ENCODE data around the gene GPS2.
A peak's percentile ranks its signal among the peaks of the same experiment; 100 is the strongest.

GPS2 gene

GRCh38 chr17:7315570-7316235 lies 543 bp upstream of the GPS2 start:
- DNase-seq, result no peak

DNA sequence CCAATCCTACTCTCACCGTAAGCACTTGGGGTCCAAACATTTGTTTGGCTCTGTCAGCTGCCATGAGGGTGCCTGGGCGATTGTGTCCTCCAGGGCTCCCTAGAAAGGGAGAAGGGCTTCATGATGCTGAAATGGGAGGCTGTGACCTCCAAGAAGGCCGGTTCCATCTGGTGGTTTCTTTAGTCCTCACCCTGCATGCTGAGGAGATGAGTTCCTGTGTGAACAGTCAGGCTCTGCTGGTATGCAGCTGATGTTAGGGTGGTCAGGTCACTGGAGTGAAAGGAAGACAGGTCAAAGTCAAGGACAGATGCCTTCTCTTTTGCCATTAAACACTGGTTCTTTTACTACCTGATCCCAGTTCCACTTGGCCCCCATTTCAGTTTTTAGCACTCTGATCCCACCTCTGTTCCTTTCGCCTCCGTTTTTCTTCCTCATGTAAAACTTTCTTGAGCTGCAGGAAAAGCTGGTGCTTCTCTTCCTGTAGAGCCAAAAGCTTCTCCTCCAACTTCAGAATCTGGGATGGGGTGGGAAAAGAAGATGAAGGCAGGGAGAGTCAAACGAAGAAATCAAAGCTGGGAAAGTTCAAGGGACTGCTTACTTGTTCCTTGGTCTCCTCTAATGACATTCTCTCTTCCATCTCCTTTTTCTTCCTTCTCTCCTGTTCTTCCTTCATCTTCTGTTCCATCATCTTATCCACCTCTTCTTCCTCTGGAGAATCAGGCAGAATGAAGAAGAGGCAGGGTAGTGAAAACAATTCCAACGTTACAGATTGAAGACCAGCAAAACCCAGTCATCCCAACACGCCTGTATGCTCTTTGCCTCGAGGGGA lies 1.1 kb downstream of the GPS2 start:
- no peak for DNase-seq

GRCh38 chr17:7313088-7313889 lies 1.9 kb downstream of the GPS2 start:
- no peak for DNase-seq

DNA sequence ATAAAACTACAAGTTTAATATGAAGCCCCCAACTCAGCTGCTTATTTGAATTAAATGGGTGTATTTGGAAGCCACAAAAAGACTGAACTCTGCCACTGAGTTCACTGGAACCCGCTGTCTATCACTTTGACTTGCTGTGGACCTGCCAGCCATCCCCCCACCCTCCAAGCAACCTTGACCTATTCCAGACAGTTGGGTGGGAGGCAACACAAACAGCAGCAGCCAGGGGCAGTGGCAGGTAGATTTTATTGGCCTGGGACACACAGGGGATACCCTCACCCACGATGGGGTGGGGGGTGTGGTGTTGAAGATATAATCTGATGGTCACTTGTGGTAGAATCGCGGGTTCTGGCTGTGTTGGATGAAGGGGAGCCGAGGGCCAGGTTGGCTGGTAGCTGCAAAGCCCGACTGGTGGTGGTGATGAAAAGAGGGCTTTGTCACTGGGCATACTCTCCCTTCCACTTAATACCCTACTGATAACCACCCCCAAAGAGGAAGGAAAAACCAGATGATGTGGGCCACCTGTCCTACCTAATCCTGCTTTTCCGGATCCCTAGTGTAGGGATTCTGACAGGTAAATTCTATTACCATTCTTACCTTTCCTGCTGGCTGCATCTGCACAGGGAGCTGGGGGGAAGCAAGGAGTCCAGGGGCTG lies 2.6 kb downstream of the GPS2 start:
- DNase-seq, result no peak

GRCh38 chr17:7311110-7311705 lies 4.0 kb downstream of the GPS2 start:
- DNase-seq, result no peak

DNA sequence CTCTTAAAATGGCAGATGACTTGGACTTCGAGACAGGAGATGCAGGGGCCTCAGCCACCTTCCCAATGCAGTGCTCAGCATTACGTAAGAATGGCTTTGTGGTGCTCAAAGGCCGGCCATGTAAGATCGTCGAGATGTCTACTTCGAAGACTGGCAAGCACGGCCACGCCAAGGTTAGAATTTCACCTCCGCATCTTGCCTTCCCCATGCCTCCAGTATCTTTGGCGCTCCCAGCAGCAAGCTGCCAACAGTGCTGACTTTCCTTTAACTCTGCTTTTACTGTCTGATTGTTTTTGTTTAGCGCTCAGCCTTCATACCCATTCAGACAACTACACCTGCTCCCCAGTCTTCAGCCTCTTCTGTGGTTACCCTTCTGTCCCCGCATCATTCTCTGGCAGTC lies 5.5 kb downstream of the GPS2 start:
- DNase-seq, result no peak

GRCh38 chr17:7308625-7309433 lies 6.3 kb downstream of the GPS2 start:
- DNase-seq, result peak; percentile 68 to 91

DNA sequence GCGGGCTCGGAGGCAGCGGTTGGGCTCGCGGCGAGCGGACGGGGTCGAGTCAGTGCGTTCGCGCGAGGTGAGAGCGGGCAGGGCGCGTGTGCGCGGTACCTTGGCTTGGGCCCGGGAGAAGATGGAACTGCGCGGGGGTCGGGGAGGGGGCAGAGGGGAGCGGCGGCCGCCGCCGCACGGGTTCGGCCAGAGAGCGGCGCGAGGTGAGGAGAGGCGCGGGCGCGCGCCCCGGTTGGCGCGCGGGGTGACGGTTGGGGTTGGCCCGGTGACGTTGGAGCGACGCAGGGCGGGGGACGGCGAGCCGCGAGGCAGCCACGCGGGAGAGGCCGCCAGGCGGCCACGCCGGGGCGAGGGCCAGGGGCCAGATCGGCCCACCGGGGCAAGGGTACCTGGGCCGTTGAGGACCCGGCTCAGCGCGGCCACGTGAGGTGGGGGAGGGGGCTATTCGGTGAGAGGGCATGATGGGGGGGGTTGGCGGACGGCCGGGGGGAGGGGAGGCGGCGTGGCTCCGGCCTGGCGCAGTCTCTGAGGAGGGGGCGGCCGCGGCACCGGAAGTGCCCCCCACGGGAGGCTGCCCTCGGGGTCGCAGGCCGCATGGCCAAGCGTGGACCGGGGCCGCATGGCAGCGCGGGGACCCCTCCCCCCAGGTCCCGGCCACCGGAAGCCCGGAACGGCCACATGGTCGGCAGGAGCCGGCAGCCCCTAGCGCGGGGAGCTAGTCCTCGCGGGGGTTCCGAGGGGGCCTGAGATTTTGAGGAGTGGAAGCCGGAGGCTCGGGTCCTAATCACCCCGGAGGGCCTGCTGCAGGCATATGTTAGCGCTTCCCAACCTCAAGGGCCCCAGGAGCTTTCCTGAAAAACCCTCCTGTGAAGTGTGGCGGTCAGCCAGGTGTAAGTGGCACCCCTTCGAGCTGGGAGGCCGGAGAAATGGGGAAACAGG lies 7.2 kb downstream of the GPS2 start:
- peak; percentile 47 to 50 for DNase-seq

DNA sequence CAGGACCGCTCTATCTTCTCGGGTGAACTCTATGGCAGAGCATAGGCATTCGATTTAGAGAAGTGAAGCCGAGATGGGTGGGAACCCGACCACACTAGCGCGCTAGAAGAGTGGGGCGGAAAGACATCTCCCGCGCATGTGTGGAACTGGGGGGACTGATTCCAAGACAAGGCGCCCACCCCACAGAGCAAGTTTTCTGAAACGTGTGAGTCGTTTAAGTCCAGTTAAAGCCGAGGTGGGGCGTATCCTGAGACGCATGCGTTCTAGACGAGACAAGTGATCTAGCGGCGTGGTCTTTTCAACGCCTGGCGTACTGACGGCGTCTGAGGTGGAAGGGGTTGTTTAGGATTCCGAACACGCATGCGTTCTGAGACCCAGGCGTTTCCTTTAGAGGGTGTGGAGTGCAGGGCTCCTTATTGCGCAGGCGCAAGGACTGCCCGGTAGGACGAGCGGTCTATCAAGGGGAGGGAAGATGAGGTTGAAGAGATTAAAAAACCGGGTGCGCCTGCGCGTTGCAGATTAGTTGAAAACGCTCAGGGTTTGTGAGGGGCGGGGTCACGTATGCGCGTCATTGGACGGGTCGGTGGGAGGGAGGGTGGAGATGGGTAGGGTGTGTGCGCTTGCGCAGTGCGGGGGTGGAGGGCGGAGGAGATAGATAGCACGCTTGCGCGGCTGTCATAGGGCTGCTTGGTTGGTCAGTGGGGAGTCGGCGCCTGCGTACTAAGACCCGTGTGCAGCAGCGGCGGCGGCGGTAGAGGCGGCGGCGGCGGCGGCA lies 8.1 kb downstream of the GPS2 start, which contains the start of gene EIF5A:
Gene EIF5A, plus strand, starts transcription at position 718 of the 775 bp plus-strand sequence. CDS start 2,008 bp downstream, outside the sequence.
- DNase-seq, result peak; percentile 100

DNA sequence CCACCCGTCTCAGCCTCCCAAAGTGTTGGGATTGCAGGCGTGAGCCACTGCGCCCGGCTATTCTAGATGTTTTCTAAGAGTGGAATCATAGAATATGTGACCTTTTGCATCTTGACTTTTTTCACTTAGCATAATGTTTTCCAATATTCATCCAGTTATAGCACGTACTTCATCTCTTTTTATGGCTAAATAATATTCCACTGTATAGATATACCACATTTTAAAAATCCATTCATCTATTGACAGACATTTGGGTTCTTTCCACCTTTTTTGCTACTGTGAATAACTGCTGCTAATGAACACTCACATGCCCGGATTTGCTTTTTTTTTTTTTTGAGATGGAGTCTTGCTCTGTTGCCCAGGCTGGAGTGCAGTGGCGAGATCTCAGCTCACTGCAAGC lies 11.0 kb downstream of the GPS2 start:
- no peak for DNase-seq

DNA sequence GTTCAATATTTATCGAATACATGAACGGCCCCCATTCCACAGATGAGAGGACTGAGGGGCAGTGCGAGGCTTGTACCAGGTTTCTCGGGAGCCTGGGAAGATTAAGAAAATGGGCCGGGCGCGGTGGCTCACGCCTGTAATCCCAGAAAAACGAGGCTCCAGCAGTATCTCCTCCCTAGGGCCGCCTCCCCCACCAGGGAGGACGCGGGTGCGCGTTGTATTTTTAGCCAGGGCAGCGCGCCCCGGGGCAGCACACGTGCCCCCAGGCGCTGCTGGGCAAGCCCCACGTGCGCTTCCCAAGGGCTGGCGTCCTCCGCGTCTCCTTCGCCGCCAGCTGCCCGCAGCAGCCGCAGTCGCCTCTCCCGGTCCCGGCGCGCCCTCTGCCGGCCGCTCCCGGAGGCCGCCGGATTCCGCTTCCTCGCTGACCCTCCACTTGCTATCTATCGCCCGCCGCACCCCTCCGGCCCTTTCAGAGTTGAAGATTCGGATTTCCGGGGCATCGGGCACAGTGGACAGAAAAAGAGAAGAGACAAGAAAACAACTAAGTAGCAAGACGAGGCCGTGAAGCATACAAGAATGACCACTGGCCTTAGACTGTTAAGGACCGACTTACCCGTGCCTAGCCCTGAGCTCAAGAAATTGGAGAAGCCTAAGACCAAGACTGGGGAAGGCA lies 18.8 kb downstream of the GPS2 start:
- peak; percentile 52 to 71 for DNase-seq

- DNase-seq, result no peak
These were observed 19.7 kb downstream of the GPS2 start for GRCh38 chr17:7295230-7296180.

DNA sequence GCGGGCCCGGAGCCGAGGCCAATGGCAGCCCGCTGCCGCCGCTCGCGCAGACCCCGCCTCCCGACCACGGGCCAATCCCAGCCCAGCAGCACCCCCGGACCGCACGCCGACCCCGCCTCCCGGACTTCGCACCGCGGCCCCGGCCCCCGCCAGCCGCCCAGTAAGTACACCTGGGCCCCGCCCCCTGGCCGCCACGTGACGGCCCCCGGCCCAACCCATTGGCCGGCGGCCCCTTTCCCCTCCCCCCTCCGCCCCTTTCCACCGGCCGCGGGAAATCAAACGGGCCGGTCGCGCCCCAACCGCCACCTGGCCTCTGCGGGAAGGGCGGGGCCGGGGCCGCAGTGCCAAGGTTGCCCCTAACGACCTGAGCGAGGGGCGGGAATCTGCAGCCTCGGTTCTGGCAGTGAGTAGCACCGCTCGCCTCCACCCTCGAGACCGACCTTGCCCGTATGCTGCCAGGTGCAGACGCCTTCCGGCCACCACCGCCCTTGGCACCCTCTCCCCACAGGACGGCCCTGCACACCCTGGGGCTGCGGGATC lies 20.5 kb downstream of the GPS2 start, which contains the start of gene YBX2:
Gene YBX2, minus strand, starts transcription at position 26 of the 540 bp plus-strand sequence. CDS start 139 bp downstream, outside the sequence.
- peak; percentile 70 to 78 for DNase-seq

GRCh38 chr17:7293816-7294613 lies 21.1 kb downstream of the GPS2 start:
- no peak for DNase-seq

- no peak for DNase-seq
These were observed 22.0 kb downstream of the GPS2 start for GRCh38 chr17:7293159-7293558.

- no peak for DNase-seq
These were observed 22.4 kb downstream of the GPS2 start for GRCh38 chr17:7292729-7293128.
